Tibial nerve (tissue), 3 donors: ENCODE results near the gene RCE1.
"Not testable (repeated sequence)": the region's sequence is repeated elsewhere in the genome, so short reads cannot be mapped to it uniquely, and the experiment has no call there.

ENCODE experiments used
- POLR2A ChIP-seq, 2 donors: fragments of 450-650 bp; IDR thresholded peaks; one replicate each; pipeline ENCODE4 v1.6.1; 2017; ENCODE audit warnings: antibody characterized with exemption in 2 of 2, mild to moderate bottlenecking in 2 of 2, moderate library complexity in 2 of 2
- TF ChIP-seq, protein P1 (sequence below), 5 experiments: fragments of 200-600 bp in 3 of 5; fragments of 450-650 bp in 2 of 5; sonication (generic) in 3 of 5; IDR thresholded peaks; one replicate each; pipeline ENCODE4 v1.5.1; 2016 to 2019; ENCODE audit warnings: antibody characterized with exemption in 5 of 5, mild to moderate bottlenecking in 3 of 5, moderate library complexity in 2 of 5

GRCh38 chr11:66824573-66824972 is 18.7 kb upstream of the RCE1 start:
- TF ChIP-seq, protein P1, sequence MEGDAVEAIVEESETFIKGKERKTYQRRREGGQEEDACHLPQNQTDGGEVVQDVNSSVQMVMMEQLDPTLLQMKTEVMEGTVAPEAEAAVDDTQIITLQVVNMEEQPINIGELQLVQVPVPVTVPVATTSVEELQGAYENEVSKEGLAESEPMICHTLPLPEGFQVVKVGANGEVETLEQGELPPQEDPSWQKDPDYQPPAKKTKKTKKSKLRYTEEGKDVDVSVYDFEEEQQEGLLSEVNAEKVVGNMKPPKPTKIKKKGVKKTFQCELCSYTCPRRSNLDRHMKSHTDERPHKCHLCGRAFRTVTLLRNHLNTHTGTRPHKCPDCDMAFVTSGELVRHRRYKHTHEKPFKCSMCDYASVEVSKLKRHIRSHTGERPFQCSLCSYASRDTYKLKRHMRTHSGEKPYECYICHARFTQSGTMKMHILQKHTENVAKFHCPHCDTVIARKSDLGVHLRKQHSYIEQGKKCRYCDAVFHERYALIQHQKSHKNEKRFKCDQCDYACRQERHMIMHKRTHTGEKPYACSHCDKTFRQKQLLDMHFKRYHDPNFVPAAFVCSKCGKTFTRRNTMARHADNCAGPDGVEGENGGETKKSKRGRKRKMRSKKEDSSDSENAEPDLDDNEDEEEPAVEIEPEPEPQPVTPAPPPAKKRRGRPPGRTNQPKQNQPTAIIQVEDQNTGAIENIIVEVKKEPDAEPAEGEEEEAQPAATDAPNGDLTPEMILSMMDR (IDR thresholded peaks at IDR 0.05) = not testable (repeated sequence)
- not testable (repeated sequence) for TF ChIP-seq POLR2A (IDR thresholded peaks at IDR 0.05)
